ENCODE measurements around the gene RTN4R. TPM values are rescaled to one million over a fixed set of nuclear protein-coding genes. Genes with fewer than 3 reads are reported as not detected.

RTN4R gene
- total and polyA plus RNA-seq, 2 experiments from 2014 or later = 10.6 to 38.4 TPM

GRCh38 chr22:20203552-20204201 is 64.4 kb downstream of the RTN4R start (continued):
- no peak for TF ChIP-seq ZNF462 (CRISPR knock-in tag; IDR thresholded peaks at IDR 0.05)
- no peak for TF ChIP-seq ZNF331 (CRISPR knock-in tag; IDR thresholded peaks at IDR 0.05; ENCODE audit: low read depth)

DNA sequence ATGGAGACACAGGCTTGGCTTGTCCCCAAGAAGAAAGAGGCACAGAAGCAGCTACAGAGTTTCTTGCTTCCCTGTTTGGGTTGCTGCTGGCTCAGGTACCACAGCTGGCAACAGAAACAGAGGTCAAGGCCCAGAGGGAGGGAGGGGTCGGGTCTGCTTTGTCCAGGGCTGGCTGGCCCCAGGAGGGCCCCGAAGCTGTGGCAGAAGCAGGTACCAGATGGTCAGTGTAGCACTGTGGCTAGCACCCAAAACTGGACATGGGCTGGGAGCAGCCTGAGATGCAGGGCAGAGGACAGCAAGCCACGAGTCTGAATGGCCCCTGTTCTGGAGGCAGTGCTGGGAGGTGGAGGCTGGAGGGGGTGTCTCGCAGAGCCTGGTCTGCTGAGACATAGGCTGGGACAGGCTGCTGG is 65.0 kb downstream of the RTN4R start:
- H3K27ac ChIP-seq (ENCODE audit: low read depth) = no peak overlapping the region
- H2AFZ ChIP-seq = peak overlapping the region; percentile 83
- TF ChIP-seq NANOG (IDR thresholded peaks at IDR 0.05; ENCODE audit: borderline replicate concordance) (no peak), ZNF331 (CRISPR knock-in tag; IDR thresholded peaks at IDR 0.05; ENCODE audit: low read depth) (no peak), ZNF462 (CRISPR knock-in tag; IDR thresholded peaks at IDR 0.05) (no peak), EZH2 (IDR thresholded peaks at IDR 0.05; ENCODE audit: low read depth, unreplicated experiment) (no peak), JUNB (IDR thresholded peaks at IDR 0.05; ENCODE audit: unreplicated experiment) (no peak), EZH2phosphoT487 (IDR thresholded peaks at IDR 0.05; ENCODE audit: unreplicated experiment) (no peak), STAT1 (IDR thresholded peaks at IDR 0.05; ENCODE audit: unreplicated experiment) (no peak), POLR2AphosphoS5 (IDR thresholded peaks at IDR 0.05; ENCODE audit: low read depth) (no peak), ZNF114 (CRISPR knock-in tag; IDR thresholded peaks at IDR 0.05) (no peak)

More for the DNA sequence above, 65.0 kb downstream of the RTN4R start:
- no peaks in the 10 kb centered on the region for H3K9me3 Mint-ChIP-seq
- peak overlapping the region; percentile 48; the same call in 1 of the 2 replicates for H3K27ac Mint-ChIP-seq
- Histone ChIP-seq H3K27me3 (ENCODE audit: insufficient read depth) (no peaks in the 10 kb centered on the region), H3F3A (replicated peaks; ENCODE audit: low read depth) (no peaks in the 10 kb centered on the region), H3K4me1 (ENCODE audit: insufficient read depth) (peaks cover 17% of the 10 kb centered on the region), H3K36me3 (ENCODE audit: insufficient read depth) (no peaks in the 10 kb centered on the region), H3K9me2 (ENCODE audit: insufficient read depth) (no peaks in the 10 kb centered on the region), H4K20me1 (replicated peaks; ENCODE audit: insufficient read depth) (no peaks in the 10 kb centered on the region), H3K4me2 (peak overlapping the region; percentile 38; the same call in 1 of the 2 replicates), H3K79me2 (replicated peaks; ENCODE audit: insufficient read depth) (no peaks in the 10 kb centered on the region), H3K4me3 (no peak overlapping the region)
- no peaks in the 10 kb centered on the region for H3K36me3 Mint-ChIP-seq (ENCODE audit: low read depth)
- H3K4me3 Mint-ChIP-seq = no peak overlapping the region
- DNase-seq (ENCODE audit: low spot score) = no peak
- H3K4me1 Mint-ChIP-seq = peaks cover 37% of the 10 kb centered on the region
- ATAC-seq = no peak
- peaks cover 12% of the 10 kb centered on the region for H3K27me3 Mint-ChIP-seq (ENCODE audit: insufficient read depth, low read depth, poor library complexity)
